Astrocyte of the spinal cord (primary cell): ENCODE results near the gene CHADL.

Experiments used
- DNase-seq: peaks from one replicate; pipeline ENCODE4 v3.0.0; 2011; ENCODE audit warnings: low read depth, low spot score
- H3K4me3 ChIP-seq: 2 replicates; pipeline ENCODE4 v1.5.1; 2011; ENCODE audit warnings: low read depth, mild to moderate bottlenecking, low read length, moderate library complexity
- CTCF ChIP-seq: IDR thresholded peaks from 2 replicates; pipeline ENCODE4 v1.5.1; 2012; ENCODE audit warnings: low read depth, mild to moderate bottlenecking, low read length, inconsistent platforms
- in situ Hi-C: cut with HindIII; loops from 2 replicates; pipeline ENCODE4 v1.10.0; 2017; ENCODE audit warnings: low sequenced_read_pairs

The CHADL gene

GRCh38 chr22:41257696-41258095, 17.0 kb upstream of the CHADL start:
- DNase-seq = no peak
- in situ Hi-C loops = no loop called here
- no peak for TF ChIP-seq CTCF
- no peak overlapping the region for H3K4me3 ChIP-seq

DNA sequence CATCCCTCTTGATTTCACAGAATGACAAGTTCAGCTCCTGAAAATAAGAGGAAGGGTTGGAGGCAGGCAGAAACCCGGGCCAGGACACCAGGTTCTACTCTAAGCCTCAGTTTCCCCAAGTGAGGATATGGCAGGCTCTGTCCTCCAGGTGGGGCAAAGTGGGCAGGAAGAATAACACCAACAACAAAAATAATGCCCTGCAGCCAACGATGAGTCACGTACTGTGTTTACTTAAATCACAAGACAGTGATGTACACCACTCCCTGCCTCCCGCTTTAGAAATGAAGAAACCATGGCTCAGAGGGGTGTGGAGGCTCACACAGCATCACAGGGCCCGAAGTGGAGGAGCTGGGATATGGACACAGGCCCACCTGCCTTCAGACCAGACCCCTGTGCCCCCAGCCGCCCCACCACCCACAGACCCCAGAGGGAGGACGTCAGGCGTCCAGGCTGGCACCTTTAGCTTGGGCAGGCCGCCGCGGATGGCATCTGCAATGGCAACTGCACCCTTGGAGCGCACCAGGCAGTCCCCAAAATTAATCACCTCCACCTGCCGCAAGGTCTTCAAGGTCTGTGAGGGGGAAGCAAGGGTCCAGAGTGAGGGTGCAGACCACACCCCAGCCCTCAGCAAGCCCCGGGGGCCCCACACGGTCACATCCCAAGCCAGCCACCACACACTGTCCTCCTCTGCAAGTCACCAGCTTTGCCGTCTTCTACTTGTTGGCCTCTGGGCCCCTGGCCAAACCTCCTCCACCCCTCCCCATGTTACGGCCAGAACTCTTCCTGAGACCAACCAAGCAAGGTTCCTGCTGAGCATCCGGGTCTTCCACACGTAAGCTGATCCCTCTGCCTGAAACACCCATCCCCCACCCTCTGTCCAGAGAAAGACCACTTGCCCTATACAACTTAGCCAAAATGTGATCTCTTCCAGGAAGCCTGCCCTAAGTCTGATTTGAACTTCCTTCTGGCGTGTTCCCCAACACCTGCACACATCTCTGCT, 15.8 kb upstream of the CHADL start:
- peak; percentile 82 for DNase-seq
- in situ Hi-C loops = no loop called here
- peak; percentile 17 for TF ChIP-seq CTCF
- H3K4me3 ChIP-seq = no peak overlapping the region

GRCh38 chr22:41254230-41254629, 13.5 kb upstream of the CHADL start:
- H3K4me3 ChIP-seq = no peak overlapping the region
- in situ Hi-C loops = no loop called here
- no peak for TF ChIP-seq CTCF
- no peak for DNase-seq

DNA sequence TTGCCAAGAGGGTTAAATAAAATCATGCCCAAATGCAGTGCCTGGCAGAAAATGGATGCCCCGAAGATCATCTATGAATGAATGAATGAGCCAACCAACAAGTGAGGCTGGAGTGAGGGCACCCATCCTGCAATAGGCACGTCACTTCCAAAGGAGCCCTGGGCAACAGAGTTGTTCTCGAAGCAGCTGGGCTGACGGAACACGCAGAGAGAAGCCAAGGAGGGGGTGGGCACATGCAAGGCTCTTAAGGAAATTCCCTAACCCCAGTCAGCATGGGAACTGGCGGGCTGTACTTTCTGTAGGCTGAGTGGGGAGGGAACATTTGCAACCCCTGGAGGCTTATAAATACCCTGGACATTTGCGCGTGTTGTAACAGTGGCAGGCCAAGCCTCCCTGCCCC, 11.6 kb upstream of the CHADL start:
- no peak for TF ChIP-seq CTCF
- no peak overlapping the region for H3K4me3 ChIP-seq
- no peak for DNase-seq
- in situ Hi-C loops = no loop called here

DNA sequence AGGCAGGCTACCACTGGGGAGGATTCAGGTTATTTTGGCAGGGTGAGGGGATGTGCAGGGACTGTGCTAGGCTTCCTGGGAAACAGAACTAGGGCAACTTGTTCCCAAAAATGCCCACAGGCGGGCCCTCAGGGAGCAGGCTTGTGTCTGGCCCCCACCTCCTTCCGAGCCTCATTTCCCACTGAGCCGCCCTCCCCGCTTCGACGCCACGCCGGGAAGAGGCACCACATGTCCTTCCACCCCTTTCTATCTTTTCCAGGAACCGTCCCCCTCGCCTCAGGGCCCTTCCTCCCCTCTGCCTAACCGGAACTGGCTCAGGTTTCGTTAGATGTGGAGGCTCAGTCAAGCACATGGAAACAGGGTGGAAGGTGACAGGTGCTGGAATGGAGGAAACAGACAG, 9.4 kb upstream of the CHADL start:
- TF ChIP-seq CTCF = no peak
- H3K4me3 ChIP-seq = no peak overlapping the region
- in situ Hi-C loops = no loop called here
- no peak for DNase-seq

DNA sequence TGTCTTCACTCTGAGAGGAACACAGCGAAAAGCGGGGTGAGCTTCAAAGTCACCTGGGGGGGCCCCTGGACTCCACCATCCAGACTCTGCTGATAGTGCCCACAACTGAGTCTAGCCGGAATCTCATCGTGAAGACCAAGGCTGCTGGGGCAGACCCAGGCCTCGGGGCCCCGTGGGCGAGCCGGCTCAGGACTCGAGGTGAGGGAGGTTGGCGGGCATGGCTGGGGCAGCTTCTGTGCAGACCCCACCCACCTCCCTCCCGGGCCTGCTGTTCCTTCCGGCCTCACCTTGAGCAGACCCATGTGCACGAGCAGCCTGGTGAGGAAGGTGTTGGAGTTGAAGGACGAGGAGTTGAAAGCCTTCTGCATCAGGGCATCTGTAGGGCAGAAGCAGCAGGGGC, 8.7 kb upstream of the CHADL start:
- no peak overlapping the region for H3K4me3 ChIP-seq
- in situ Hi-C loops = no loop called here
- no peak for TF ChIP-seq CTCF
- no peak for DNase-seq
